SK-N-SH (cell line): ENCODE results near the gene SYNDIG1L.

Experiments
- CTCF ChIP-seq: fragments of 200-600 bp; sonication (generic); IDR thresholded peaks from 2 replicates; pipeline ENCODE4 v1.6.1; 2017; ENCODE audit warnings: antibody characterized with exemption, mild to moderate bottlenecking, moderate library complexity
- GABPA ChIP-seq: IDR thresholded peaks from 2 replicates; pipeline ENCODE4 v1.4.0; 2012; ENCODE audit warnings: low read depth, mild to moderate bottlenecking
- JUND ChIP-seq: IDR thresholded peaks from 2 replicates; pipeline ENCODE4 v1.4.0; 2012
- TAF1 ChIP-seq: IDR thresholded peaks from 2 replicates; pipeline ENCODE4 v1.6.1; 2012; ENCODE audit warnings: low read depth, mild to moderate bottlenecking, low read length, moderate library complexity, borderline replicate concordance
- YY1 ChIP-seq: IDR thresholded peaks from 2 replicates; pipeline ENCODE4 v1.4.0; 2012; ENCODE audit warnings: low read depth, mild to moderate bottlenecking

GRCh38 chr14:74429221-74429691 lies 3.2 kb upstream of the SYNDIG1L start:
- TF ChIP-seq TAF1 (no peak), CTCF (no peak), JUND (no peak), GABPA (no peak), YY1 (no peak)
